SH-SY5Y (cell line): ENCODE results near the gene PDGFRA.

Experiments
- GATA2 ChIP-seq: IDR thresholded peaks from 2 replicates; pipeline ENCODE4 v1.6.1; 2011; ENCODE audit warnings: mild to moderate bottlenecking, low read depth, low read length
- GATA3 ChIP-seq: IDR thresholded peaks from 2 replicates; pipeline ENCODE4 v1.6.1; 2011; ENCODE audit warnings: low read depth, mild to moderate bottlenecking, low read length, moderate library complexity

DNA sequence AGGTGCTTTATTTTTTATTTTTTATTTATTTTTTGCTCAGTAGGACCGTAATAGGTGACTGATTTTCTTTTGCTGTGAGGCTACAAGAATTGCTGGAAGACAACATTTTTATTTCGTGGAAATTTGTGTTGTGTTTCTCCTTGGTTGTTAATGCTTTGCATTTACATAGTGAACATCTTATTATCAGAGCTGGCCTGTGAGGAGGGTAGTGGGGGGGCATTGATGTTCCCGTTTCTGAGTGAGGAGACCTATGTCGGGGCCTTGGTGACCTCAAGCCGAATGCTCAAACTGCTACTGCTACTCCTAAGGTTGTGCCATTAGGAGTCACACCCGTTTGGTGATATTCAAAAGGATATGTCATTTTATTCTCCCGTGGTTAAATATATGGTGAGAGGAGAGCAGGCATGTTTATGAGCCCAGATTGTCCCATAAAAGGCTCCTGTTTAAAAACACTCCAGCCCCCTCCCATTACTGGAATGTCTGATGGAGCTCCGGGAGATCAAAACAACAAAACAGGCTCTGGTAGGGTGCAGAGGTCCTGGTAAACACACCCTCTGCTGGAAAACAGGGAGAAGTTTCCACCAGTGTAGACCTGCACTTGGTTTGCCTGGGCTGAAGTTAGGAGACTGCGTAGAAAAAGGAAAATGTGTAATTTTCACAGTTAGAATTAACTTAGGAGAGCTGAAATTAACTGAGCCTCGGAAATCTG is 5.6 kb downstream of the PDGFRA start:
- TF ChIP-seq GATA3 (no peak), GATA2 (no peak)
